GM10847 (cell line): Measurements from ENCODE around the gene NRBP1.

Experiments used
- POLR2A ChIP-seq: IDR thresholded peaks from 2 replicates; pipeline ENCODE4 v1.6.1; 2011; ENCODE audit not compliant: insufficient read length; ENCODE audit errors: extremely low read depth

NRBP1 gene

DNA sequence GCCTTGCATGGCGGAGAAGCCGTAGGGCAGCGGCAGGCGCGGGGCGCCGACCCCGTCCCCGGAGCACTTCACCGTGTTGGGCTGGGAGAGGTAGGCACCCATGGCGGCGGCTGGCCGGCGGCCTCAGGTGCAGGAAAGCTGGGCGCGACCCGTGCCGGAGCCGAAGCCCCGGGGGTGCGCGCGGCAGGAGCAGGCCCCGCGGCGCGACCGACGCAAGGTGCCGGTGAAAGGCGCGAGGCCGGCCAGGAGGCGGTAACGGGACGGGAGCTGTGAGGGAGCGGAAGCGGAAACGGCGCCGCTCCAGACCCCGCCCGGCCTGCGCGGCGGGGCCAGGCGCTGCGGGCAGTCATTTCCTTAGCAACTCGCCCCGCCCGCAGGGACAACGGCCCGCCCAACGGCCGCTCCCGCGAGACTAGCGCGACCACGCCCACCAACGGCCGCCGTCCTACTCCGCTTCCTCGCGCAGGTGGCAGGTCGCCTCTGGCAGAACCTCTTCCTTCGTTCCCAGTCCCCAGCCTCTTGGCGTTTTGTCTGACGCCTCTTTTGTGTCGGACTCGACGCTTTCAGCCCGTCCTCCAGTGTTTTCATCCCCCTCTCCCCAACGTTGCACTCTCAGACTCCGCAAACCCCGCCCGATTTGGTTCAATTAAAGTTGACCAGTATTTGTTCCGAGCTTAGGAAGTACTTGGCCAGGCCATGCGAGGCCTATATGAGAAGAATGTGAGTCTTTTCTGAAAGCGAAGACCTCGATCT lies 18.9 kb upstream of the NRBP1 start, which contains the start of gene PPM1G:
Gene PPM1G, minus strand, starts transcription at position 271 of the 753 bp plus-strand sequence. Its CDS starts 169 bp downstream, at position 102.
- peak; percentile 92 for TF ChIP-seq POLR2A

DNA sequence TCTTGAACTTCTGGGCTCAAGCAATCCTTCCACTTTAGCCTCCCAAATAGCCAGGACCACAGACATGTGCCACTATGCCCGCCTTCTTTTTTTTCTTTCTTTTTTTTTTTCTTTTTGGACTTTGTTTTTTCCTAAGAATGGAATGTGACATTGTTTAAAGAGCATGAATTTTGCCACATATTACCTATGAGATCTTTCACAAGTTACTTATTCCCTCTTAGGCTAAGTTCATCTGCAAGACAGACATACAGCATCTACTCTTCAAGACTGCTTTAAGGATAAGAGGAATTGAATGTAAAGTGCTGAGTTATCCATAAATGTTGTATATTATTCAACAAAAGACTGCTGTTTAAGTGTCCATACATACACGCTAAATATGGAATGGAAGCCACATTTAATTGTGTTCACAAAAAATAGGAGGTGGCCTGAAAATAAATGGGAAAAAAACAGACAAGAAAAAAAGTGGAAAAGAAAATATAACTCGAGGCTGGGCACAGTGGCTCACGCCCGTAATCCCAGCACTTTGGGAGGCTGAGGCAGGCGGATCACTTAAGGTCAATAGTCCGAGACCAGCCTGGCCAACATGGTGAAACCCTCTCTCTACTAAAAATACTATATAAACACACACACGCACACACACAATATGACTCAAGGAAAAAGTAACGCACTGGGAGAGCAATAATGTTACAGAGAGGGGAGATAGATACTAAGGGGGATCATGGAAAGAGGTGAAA lies 15.8 kb upstream of the NRBP1 start:
- no peak for TF ChIP-seq POLR2A

DNA sequence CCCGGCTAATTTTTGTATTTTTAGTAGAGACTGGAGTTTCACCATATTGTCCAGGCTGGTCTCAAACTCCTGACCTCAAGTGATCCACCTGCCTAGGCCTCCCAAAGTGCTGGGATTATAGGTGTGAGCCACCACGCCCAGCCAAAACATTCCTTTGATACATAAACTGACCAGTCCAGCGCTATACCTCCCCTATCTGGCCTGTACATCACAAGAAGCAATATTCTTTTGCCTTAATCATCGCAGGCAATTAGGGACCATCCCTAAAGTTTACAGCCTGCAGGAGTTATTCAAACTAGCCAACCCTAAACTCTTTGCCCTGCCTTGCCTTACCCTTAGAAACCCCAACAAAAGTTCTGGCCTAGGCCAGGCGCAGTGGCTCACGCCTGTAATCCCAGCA lies 12.3 kb upstream of the NRBP1 start:
- no peak for TF ChIP-seq POLR2A

- TF ChIP-seq POLR2A: no peak
Observed at GRCh38 chr2:27420996-27421395, 7.4 kb upstream of the NRBP1 start.

DNA sequence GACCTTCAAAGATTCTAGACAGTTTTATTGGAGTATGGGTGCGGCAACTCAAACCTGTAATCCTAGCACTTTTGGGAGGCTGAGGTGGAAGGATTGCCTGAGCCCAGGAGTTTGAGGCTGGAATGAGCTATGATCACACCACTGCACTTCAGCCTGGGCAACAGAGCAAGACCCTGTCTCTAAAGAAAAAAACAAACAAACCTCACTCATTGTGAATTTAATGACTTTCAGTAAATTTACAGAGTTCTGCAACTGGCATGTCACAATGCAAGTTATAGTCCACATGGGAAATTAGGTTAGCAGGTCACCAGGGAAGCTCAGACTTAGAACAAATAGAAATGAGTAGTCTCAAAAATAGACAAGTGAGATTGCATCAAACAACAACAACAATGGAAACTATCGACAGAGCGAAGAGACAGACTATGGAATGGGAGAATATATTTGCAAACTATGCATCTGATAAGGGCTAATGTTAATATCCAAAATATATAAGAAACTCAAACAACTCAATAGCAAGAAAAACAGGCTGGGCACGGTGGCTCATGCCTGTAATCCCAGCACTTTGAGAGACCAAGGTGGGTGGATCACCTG lies 6.7 kb upstream of the NRBP1 start:
- no peak for TF ChIP-seq POLR2A

- no peak for TF ChIP-seq POLR2A
Observed at GRCh38 chr2:27422958-27423357, 5.5 kb upstream of the NRBP1 start.

GRCh38 chr2:27427863-27428212 lies 593 bp upstream of the NRBP1 start:
- no peak for TF ChIP-seq POLR2A

DNA sequence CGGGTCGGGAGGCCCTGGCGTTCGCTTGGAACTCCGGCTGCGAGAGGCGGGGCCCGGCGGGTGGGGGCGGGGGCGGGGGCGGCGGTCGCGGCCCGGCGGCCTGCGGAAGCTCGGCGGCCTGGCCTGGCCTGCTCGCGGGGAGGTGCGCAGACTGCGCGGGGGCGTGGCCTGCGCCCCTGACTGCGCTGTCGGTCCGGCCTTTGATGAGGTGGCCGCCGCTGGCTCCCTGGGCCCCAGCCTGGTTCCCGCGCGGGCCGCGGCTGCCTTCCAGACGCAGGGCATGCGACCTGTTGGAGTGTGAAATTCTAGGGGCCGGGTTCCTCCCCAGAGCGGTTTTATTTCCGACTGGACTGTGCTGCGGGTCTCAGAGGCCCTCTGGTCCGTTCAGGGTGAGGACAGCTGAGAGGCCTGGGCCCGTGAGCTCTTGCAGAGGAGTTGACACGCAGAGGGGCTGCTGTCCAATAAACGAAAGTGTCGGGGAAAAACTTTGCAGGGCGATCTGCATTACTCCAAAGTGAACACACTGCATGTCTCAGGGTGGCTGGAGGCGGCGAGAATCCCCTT lies 629 bp downstream of the NRBP1 start:
- peak; percentile 77 for TF ChIP-seq POLR2A

DNA sequence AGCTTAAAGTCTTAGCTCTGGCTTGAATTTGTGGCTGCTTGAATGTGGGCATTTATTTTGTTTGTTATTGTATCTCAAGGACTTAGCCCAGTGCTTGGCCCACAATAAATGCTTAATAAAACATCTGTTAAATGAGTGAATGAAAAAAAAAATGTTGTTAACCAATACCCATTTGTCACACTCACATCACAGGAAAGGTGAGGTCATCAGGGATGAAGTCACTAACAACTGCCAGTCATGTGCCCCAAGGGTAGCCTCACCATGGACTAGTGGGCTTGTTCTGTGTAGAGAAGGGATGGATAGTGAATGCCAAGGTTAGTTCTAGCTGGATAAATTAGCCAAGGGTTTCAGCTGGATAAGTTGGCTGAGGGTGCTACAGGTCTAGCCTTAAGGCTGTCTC lies 3.0 kb downstream of the NRBP1 start:
- TF ChIP-seq POLR2A: no peak

GRCh38 chr2:27435628-27436027 lies 7.2 kb downstream of the NRBP1 start:
- no peak for TF ChIP-seq POLR2A

- no peak for TF ChIP-seq POLR2A
Observed at GRCh38 chr2:27441226-27441926, 12.9 kb downstream of the NRBP1 start.

- TF ChIP-seq POLR2A: no peak
Observed at GRCh38 chr2:27441958-27442919, 13.8 kb downstream of the NRBP1 start, which contains the start of gene KRTCAP3. Gene KRTCAP3 (plus strand): TSS chr2:27442381. CDS start chr2:27442413, 32 bp downstream.

GRCh38 chr2:27442920-27443282 lies 14.5 kb downstream of the NRBP1 start:
- TF ChIP-seq POLR2A: no peak

- no peak for TF ChIP-seq POLR2A
Observed at GRCh38 chr2:27445155-27445554, 16.7 kb downstream of the NRBP1 start.
